ENCODE data around the gene DCAF11. TPM values are rescaled to one million over a fixed set of nuclear protein-coding genes. Genes with fewer than 3 reads are reported as not detected.
A peak's percentile ranks its signal among the peaks of the same experiment; 100 is the strongest.

DCAF11 gene
- total and polyA plus RNA-seq, 2 of the 13 experiments (the other 11 are each of a cell fraction or from before 2014, with no cell fraction given): 150 to 257 TPM

GRCh38 chr14:24136684-24137528, 22.3 kb downstream of the DCAF11 start:
- ATAC-seq (no peak), FAIRE-seq (no peak), DNase-seq (ENCODE audit: low spot score) (no peak)
- Histone ChIP-seq H3K4me3 (replicated peaks in 1 of 3; ENCODE audit: insufficient read depth in 1 of 3, low read depth in 2 of 3, low read length in 3 of 3) (peak overlapping the region; percentile 91 to 98 (median 93)), H3K9ac (ENCODE audit: insufficient read depth, low read depth, low read length) (peak overlapping the region; percentile 94), H3K4me1 (ENCODE audit: insufficient read depth, low read length) (peaks cover 57% of the 10 kb centered on the region), H3K4me2 (ENCODE audit: low read depth, low read length) (peak overlapping the region; percentile 97), H2AFZ (ENCODE audit: low read length) (no peak overlapping the region), H3K27me3 (ENCODE audit: control insufficient read depth in 1 of 2, insufficient read depth in 2 of 2, low read length in 2 of 2) (no peaks in the 10 kb centered on the region; a peak in 1 of 5 replicates), H3K9me3 (ENCODE audit: low read length) (no peaks in the 10 kb centered on the region), H4K20me1 (ENCODE audit: insufficient read depth, low read length) (peaks cover 11% of the 10 kb centered on the region), H3K36me3 (replicated peaks in 1 of 2; ENCODE audit: control insufficient read depth in 1 of 2, insufficient read depth in 2 of 2, low read length in 2 of 2) (peaks cover 17 to 25% of the 10 kb centered on the region in 2 experiments), H3K79me2 (ENCODE audit: insufficient read depth, low read length) (peaks cover 44% of the 10 kb centered on the region), H3K27ac (ENCODE audit: extremely low read length, insufficient read depth, low read length) (peak overlapping the region; percentile 75)
- WGBS (ENCODE audit: low lambda C conversion rate): 40% methylated on average over 13 of the region's 13 CpGs
- intact Hi-C loops (cut with micrococcal nuclease; ENCODE audit: unreplicated experiment): loop anchor here (1.0 kb wide), 2 partner anchors 23 to 24 kb away; partner anchors contain the start of genes DCAF11, IRF9 and NRL
- in situ Hi-C loops (cut with HindIII; ENCODE audit: extremely low pct_ligation_motif_present, low pct_unique_long_range_greater_than_20kb): loop anchor here (25.0 kb wide), 1 partner anchor 825 kb away; the partner anchor contains the start of genes BCL2L2, PABPN1 and PPP1R3E
- CTCF ChIA-PET (ENCODE audit: low intra/inter-chr PET ratio, low total read pairs): interaction anchor here (2.1 kb wide), 1 partner anchor 24 kb away, joined by 6 read pairs; the partner anchor contains the start of gene IRF9
- POLR2A ChIA-PET: interaction anchor here (1.0 to 22.7 kb wide), 19 partner anchors 10 to 527 kb away, joined by 3 to 977 read pairs (median 9); partner anchors contain the start of genes CARMIL3, CHMP4A, CIDEB and DCAF11
- BruUV-seq (replicated peaks): no TSS peak
- TF ChIP-seq ZNF609 (CRISPR knock-in tag; IDR thresholded peaks at IDR 0.05; ENCODE audit: borderline replicate concordance) (peak; percentile 39; the same call in 1 of the 2 replicates), ZNF576 (CRISPR knock-in tag; IDR thresholded peaks at IDR 0.05) (peak; percentile 43), KDM3A (CRISPR knock-in tag; IDR thresholded peaks at IDR 0.05; ENCODE audit: low read depth) (no peak), ZNF564 (CRISPR knock-in tag; IDR thresholded peaks at IDR 0.05) (no peak), HINFP (CRISPR knock-in tag; IDR thresholded peaks at IDR 0.05; ENCODE audit: low read depth) (peak; percentile 50; the same call in 1 of the 2 replicates), HNRNPH1 (optimal IDR thresholded peaks at IDR 0.05; ENCODE audit: low read depth, low read length) (peak; percentile 6), ZNF776 (CRISPR knock-in tag; IDR thresholded peaks at IDR 0.05) (peak; percentile 83), TAF1 (CRISPR knock-in tag; IDR thresholded peaks at IDR 0.05) (no peak), ZNF234 (CRISPR knock-in tag; conservative IDR thresholded peaks at IDR 0.05) (no peak), REST (IDR thresholded peaks at IDR 0.05; ENCODE audit: borderline replicate concordance in 1 of 2, low read depth in 1 of 2, low read length in 2 of 2) (no peak), POLR2G (IDR thresholded peaks at IDR 0.05; ENCODE audit: low read depth, low read length) (peak; percentile 12), ARNT (IDR thresholded peaks at IDR 0.05) (no peak)
